ENCODE data around the gene SRRM3.
"Not testable (repeated sequence)": the region's sequence is repeated elsewhere in the genome, so short reads cannot be mapped to it uniquely, and the experiment has no call there.

Gene SRRM3

DNA sequence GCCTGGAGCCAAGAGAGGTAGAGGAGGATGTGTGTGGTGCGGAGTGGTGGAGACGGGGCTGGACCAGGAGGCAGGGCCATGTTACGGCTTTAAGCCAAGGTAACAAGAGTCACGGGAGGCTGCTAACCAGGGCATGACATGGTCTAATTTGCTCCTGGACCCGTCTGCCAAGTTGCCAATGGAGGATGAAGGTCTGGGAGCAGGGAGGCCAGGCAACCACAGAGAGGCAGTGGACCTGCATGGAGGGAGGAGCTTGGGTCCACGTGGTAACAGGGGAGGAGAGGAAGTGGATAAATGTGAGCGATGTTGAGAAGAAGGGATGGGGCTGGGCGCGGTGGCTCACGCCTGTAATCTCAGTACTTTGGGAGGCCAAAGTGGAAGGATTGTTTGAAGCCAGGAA, 31.0 kb downstream of the SRRM3 start:
- no peak for DNase-seq

DNA sequence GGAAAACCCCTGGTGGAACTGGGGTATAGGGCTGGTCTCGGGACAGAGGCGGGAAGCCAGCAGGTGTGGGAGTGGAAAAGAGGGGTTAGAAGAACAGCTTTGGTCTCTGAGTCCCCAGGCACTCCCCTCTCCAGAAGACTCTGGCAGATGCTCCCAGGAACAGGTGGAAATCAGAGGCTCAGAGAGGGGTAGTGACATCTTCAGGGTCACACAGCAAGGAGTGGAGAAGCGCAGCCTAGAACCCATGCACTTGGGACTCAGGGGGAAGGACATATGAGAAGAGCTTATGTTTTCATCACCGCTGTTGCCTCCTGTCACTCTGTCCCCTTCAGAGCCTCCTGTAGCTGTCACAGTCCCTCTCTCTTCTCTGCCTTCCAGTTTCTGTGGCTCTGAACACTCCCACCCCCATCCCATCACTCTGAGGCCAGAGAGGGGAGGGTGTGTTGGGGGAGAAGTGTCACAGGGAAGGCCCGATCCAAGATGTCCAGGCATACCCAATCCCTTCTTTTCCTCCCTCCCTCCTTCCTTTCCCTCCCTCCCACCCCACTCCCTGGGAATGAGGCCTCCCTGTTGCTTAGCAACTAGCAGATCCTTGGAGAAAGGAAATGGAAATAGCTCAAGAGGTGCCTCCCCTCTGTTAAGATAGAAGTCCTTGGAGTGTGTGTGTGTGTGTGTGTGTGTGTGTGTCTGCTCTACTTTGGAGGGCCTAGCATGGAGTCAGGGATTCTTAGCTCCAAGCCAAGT, 32.0 kb downstream of the SRRM3 start:
- no peak for DNase-seq

DNA sequence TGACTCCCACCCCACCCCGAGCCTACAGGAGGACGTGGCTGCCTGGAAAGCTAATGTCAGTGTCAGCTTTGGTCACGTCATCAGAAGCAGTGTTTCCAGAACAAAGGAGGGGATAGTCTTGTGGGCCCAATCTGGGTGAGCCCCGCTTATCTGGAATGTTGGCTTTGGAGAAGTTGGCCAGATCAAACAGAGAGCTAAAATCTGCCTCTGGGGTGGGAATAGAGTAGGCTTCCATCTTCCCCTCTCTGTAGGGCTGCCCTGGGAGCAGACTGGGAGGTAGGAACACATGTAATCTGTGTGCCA, 32.5 kb downstream of the SRRM3 start:
- DNase-seq, result no peak

DNA sequence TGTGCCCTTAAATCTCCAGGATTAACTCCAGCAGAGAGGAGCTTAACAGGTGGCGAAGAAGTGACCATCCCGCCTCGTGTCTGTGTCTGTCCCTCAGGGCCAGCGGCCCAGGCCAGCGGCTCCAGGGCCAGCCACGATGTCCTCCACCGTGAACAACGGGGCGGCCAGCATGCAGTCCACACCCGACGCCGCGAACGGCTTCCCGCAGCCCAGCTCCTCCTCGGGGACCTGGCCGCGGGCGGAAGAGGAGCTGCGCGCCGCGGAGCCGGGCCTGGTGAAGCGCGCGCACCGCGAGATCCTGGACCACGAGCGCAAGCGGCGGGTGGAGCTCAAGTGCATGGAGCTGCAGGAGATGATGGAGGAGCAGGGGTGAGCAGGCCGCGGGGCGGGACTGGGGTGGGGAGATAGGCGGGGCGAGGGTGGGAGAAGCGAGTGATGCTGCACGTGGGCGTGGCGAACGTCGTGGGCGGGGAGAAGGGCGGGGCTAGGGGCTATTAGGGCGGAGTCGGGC, 33.3 kb downstream of the SRRM3 start:
- DNase-seq, result peak; percentile 53

GRCh38 chr7:76236224-76236623, 34.5 kb downstream of the SRRM3 start:
- DNase-seq, result no peak

- DNase-seq, result no peak
Observed at GRCh38 chr7:76238326-76238725, 36.6 kb downstream of the SRRM3 start.

GRCh38 chr7:76241141-76241540, 39.4 kb downstream of the SRRM3 start:
- no peak for DNase-seq

GRCh38 chr7:76242517-76243063, 40.9 kb downstream of the SRRM3 start:
- not testable (repeated sequence) for DNase-seq

DNA sequence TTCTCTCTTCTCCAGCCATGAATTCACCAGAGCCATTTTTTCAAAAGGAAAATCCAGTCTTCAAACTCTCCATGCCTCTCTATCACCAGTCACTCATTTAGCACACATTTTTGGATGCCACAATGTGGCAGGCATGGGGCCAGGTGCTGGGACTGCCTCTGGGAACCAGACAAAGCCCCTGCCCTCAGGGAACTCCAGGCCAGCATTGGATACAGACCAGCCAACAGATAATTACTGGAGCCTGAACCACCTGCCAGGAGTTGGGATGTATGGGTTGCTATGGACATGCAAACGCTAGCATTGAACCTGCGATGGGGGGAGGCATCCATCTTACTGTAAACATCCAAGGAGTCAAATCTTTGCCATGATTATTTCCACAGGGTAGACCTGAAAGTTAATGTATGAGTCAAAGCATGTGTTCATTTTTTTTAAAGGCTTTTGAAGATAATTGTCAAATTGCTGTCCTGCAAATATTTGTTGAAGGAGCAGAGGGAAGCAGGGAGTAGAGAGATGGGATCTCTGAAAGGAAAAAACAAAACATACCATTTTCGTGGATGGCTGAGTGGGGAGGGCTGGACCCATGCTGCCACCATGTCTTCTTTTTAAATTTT, 43.2 kb downstream of the SRRM3 start:
- DNase-seq, result no peak

GRCh38 chr7:76246804-76247389, 45.2 kb downstream of the SRRM3 start:
- DNase-seq, result no peak

DNA sequence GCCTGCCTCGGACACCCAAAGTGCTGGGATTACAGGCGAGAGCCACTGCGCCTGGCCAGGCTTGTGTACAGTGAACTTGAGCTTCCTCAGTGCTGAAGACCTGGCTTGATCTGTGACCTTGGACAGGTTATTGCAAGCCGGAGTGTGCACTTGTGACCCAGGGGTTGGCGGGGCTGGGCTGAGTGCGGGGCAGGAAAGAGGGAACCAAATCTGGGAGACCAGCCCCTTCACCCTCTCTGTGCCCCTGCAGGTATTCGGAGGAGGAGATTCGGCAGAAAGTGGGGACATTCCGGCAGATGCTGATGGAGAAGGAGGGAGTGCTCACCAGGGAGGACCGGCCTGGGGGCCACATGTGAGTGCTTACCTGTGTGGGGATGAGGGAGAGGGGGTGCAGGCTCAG, 46.2 kb downstream of the SRRM3 start:
- DNase-seq, result no peak

DNA sequence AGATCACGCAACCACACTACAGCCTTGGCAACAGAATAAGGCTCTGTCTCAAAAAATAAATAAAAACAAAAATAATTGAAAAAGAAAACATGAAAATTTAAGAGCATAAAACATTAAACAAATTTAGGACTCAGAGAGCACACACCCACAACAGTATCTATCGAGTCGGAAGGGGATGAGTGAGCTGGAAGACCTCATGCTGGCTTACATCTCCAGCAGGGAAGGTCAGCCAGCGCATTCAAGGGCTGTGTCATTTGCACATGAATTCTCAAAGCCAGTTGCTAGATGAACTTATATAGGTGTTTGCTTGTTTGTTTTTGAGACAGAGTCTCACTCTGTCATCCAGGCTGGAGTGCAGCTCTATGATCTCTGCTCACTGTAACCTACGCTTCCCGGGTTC, 50.3 kb downstream of the SRRM3 start:
- DNase-seq, result no peak

- no peak for DNase-seq
Observed at GRCh38 chr7:76254781-76255180, 53.1 kb downstream of the SRRM3 start.

GRCh38 chr7:76257973-76258372, 56.3 kb downstream of the SRRM3 start:
- DNase-seq, result no peak

GRCh38 chr7:76259124-76260093, 57.7 kb downstream of the SRRM3 start:
- DNase-seq, result no peak

- peak; percentile 32 for DNase-seq
Observed at GRCh38 chr7:76260171-76260703, 58.5 kb downstream of the SRRM3 start.

DNA sequence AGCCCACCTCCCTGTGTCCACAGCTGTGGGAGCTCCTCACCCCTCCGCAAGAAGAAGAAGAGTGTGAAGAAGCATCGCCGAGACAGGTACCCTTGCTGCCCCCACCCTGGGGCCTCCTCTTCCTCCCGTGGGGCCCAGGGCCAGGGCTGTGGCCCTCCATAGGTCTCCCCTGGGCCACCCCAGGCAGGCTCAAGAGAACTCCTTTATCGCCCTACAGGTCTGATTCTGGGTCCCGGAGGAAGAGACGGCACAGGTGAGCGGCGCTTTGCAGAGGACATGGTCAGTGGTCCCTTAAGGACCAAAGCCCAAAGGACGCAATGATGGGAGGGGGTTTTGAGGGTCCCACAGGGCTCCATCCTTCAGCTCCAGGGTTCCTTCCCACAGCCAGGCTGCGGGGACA, 59.6 kb downstream of the SRRM3 start:
- DNase-seq, result no peak

GRCh38 chr7:76261931-76262330, 60.2 kb downstream of the SRRM3 start:
- DNase-seq, result no peak

- DNase-seq, result no peak
Observed at GRCh38 chr7:76262683-76263402, 61.1 kb downstream of the SRRM3 start.

DNA sequence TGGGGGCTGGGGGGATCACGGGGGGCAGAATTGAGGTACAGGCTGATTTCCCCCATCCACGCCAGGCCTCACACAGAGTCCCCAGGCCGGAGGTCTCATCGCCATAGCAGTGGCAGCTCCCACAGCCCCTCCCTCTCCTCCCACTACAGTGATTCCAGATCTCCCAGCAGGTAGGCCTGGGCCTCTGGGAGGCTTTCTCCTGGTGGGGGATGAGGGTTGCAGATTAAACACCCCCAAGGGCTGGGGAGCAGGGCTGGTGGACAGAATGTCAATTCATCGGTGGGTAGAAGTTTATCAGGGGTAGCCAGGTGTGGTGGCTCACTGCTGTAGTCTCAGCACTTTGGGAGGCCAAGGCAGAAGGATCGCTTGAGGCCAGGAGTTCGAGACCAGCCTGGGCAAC, 63.6 kb downstream of the SRRM3 start:
- no peak for DNase-seq

DNA sequence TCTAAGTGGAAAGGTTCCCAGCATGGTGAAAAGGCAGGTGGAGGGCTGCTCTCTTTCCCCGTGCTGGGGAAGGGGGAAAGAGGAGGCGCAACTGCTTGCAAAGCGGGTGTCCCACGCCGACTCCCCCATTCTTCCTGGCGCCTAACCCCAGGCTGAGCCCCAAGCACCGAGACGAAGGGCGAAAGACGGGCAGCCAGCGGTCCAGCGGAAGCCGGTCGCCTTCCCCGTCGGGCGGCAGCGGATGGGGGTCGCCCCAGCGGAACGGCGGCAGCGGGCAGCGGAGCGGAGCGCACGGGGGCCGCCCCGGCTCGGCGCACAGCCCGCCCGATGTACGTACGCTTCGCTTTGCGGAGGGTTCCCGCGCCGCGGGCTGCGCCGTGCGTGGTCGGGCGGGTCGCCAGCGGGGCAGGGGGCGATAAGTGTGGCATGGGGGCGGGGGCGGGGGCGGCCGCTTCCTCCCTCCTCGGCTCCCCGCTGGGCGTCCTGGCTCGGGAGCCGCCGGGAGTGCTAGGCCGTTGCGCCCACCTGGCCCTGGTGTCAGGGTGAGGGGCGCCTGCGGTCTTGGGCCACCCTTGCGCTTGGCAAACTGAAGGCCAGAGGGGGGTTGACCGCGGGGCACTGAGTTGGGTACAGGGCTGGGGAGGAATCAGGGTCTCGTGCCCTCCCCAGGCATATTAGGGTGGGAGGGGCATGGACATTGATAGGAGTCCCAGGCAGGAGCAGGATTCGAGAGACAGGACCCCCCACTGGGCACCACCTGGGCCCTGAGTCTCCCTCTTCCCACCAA, 65.6 kb downstream of the SRRM3 start:
- DNase-seq, result no peak
